NCI-H226 (cell line): ENCODE measurements around the gene HOXB7.

Experiments
- DNase-seq: peaks from one replicate; pipeline ENCODE4 v3.0.0-alpha.2; 2015

HOXB7 gene

GRCh38 chr17:48636177-48637018 is 25.6 kb upstream of the HOXB7 start:
- peak; percentile 44 for DNase-seq

DNA sequence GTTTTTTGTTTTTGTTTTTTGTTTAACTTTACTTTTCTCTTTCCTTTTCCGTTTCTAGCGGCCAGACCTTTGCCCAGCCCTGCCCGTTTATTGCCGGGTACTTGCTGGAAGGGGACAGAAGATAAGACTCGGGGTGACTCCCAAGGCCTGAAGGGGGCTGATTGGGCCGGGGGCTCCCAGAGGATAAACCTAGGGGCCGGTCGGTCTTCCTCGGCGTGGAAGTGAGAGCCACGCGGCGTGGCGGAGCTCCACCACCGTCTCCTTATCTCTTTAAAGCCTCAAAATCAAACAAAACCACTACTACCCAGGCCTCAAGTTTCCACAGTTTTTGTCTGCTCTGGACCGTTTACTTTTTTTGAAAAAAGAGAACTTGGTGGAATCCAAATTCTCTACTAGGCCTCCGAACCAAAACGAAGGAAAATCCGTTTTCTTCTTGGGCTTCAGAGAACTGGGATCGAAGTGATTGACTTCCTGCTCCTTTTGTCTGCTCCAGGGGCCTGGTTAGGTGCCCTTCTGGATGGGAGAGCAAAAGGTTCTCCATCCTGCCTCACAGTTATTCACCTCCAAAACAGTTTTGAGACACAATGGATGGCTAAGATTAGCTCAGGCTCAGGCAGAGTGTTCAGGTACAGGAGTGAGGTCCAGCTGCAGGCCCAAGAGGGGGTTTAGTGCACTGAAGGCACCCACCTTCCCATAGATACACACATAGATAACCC is 23.8 kb upstream of the HOXB7 start:
- DNase-seq, result no peak

DNA sequence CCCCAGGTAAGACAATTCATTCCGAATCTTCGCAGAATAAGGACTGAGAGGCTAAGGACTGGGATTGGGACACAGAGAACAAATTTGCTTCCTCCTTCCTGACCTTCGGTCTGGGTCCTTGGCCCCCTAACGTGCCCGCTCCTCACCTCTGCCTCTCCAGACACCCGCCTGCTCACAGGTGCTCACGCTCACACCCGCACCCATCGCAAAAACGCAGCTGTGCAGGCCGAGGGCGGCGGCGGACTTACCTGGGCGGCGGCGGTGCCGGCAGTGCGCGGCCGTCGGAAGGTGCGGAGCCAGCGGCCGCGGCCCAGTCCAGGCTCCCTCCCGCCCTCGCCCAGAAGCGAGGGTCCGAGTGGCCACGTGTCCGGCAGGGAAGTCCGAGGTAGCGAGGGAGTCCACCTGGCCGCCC is 22.5 kb upstream of the HOXB7 start:
- no peak for DNase-seq

DNA sequence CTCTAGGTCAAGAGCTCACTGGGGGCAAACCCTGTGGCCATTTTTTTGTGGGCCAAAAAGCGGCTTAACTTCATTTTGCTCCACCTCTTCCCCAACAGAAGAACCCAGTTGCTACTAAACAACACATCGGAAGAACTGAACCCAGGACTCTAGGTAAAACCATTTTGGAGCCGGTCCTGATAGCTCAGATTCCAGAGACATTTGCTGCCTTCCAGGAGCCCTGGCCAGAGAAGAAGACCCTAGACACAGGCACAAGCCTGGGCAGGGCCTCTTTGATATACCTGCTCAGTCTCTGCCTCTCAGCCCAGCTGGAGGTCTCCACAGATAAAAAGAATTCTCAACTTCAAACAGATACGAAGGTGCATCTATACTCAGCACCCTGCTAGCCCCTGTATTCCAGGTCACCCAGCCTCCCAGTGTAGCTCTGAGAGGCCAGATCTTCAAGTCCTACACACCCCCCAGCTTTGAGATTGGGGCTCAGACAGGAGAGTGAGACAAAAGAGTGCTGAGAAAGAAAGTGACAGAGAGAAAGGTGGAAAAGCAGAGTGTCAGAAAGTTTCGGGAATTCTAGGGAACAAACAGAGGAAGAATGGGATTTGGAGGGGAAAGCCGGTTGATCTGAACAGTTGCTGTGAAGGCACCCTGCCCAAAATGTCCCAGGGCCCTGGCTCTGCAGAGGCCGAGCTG is 21.9 kb upstream of the HOXB7 start:
- DNase-seq, result no peak

DNA sequence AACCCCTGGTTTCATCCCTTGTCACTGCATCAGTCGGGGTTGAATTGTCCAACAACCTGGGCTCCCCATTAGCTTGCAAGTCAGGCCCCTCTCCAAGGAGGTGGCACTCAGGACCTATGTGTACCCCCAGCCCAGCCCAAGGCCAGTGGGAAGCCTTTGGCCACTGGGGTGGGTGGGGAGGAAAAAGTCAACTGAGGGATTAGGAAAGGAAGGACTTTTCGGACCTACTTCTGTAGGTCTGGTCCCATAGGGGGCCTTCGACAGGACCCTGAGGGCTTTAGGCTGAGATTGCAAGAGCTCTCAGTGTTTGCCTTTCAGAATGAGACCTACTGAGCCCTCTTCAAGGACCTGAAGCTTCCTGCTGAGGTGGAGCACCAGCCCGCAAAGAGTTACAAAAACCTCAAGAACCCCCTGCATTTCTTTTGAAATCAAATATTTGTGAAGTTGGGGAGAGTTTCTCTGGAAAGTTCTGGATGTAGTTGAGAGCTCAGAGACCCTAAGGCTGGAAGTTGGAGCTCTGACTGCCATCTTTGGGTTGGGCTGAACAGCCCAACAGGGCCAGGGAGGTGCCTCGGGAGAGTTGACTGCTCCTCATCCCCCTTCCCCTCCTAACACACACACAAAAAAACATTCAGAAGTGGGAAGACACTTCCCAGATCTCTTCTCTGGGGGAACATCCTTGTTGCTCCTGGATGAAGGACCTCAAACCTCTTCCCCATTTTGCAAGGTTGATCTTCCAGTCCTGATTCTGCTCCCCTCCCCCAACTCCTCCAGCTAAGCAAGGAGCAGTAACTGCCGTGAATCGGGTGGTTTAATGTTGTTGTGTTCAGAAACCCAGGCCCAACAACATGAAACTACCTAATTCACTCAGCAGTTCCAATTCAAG is 21.1 kb upstream of the HOXB7 start:
- no peak for DNase-seq

- no peak for DNase-seq
Observed at GRCh38 chr17:48630925-48631692, 20.3 kb upstream of the HOXB7 start.

- no peak for DNase-seq
Observed at GRCh38 chr17:48630009-48630924, 19.4 kb upstream of the HOXB7 start.

DNA sequence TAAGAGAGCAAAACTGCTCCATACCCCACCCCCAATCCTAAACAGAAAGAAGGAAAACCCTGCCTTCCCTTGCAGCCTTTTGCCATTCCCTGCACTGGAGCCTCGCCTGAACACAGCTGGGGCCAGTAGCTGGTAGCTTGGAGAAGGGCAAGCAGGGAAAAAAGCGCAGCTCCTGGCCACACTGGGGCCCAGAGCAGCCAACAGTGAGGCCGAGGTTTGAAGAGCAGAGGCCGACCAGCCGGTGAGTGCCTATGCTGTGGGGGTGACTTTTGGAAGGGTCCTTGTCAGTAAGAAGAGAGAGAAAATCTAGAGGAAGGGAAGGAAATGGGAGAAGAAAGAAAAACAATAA is 18.6 kb upstream of the HOXB7 start:
- no peak for DNase-seq

DNA sequence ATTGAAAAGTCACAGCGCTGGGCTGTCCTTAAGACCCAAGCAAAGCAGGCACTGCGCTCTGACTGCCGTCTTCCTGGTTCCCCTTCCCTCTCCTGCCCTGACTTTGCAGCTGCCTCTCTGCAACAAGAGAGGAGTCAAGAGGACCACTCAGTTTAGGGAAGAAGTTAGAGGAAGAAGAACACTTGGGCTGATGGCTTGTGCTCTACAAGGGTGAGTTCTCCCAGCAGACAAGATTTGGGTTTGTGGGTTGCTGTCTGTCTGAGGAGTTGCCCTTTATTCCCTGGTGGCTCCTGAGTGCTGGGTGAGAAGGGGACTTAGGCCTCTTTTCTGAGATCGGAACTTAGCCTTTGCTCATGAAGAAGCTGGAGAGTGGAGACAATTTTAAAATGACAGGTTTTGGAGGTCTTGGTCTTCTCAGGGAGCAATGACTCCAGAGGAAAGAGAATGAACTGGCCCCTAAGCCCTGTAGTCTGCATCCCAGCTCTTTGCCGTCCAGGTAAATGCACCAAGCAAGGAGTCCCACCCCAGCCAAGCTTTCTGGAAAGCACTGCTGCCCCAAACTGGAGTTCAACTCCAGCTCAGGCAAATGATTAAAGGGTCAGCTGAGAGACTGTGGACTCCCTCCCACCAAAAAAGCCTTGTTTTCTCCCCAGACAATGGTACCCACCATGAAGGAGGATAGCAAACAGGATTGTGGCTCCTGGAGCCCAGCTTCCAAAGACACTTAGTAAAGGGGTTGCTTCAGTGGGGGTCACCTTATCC is 18.0 kb upstream of the HOXB7 start:
- DNase-seq, result no peak

- no peak for DNase-seq
Observed at GRCh38 chr17:48627623-48628521, 17.1 kb upstream of the HOXB7 start.

- DNase-seq, result no peak
Observed at GRCh38 chr17:48627118-48627597, 16.3 kb upstream of the HOXB7 start.

DNA sequence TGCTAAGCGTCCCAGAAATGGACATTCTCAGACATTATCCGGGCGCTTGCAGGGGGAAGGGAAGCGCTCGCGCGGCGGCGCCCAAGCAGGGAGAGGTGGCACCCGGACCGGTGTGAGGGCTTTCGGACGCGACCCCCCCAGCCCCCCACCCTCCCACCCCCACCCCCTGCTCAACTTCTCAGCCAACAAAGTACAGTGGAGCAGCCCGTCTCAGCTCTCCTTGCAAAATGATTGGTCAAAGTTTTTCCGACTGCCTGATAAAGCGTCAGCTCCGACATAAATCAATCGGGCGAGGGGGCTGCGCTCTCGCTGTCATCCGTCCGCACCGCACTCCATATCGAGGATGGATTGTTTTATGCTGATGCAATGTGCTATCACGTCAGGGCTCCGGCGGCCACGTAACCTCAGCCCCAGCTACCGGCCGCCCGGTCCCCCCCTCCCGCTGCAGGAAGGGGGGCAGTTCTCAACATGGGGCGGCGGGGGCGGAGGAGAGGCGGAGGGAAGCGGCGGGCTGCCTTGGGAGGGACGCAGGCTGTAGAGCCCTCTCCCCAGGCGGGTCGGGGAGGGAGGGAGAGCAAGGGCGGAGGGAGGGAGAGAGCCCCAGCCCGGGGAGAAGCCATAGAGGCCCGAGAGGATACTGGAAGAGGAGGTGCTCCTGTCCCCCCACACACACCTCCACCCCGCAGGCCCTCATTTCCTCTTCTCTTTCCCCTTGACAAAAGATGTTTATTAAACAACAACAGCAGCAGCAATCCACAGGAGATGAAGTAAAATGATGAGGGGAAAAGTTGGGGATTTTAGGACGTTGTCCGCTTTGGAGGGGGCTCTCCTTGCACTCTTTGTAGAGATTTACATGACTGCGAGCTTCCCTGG is 15.7 kb upstream of the HOXB7 start, which contains the start of gene HOXB9:
HOXB9 (minus strand) TSS at position 114 of the 873 bp plus-strand sequence; CDS start at position 25, 89 bp downstream.
- DNase-seq, result peak; percentile 92

- peak; percentile 52 for DNase-seq
Observed at GRCh38 chr17:48625495-48626244, 14.9 kb upstream of the HOXB7 start.

GRCh38 chr17:48624544-48625494 is 14.0 kb upstream of the HOXB7 start:
- DNase-seq, result no peak

- DNase-seq, result no peak
Observed at GRCh38 chr17:48624118-48624517, 13.3 kb upstream of the HOXB7 start.

GRCh38 chr17:48623583-48623982 is 12.8 kb upstream of the HOXB7 start:
- no peak for DNase-seq
